Activated CD4-positive, alpha-beta T cell treated with anti-CD3 and anti-CD28 coated beads, Interleukin-2, Interleukin-6, amounts not matched to agents 100 ng/mL and 50 ng/mL, durations not matched to agents 16 hours and 8 hours (primary cell): ENCODE measurements around the gene NRL.

Source experiments
- DNase-seq: peaks from one replicate; pipeline ENCODE4 v3.0.0-alpha.2; 2020

The NRL gene

DNA sequence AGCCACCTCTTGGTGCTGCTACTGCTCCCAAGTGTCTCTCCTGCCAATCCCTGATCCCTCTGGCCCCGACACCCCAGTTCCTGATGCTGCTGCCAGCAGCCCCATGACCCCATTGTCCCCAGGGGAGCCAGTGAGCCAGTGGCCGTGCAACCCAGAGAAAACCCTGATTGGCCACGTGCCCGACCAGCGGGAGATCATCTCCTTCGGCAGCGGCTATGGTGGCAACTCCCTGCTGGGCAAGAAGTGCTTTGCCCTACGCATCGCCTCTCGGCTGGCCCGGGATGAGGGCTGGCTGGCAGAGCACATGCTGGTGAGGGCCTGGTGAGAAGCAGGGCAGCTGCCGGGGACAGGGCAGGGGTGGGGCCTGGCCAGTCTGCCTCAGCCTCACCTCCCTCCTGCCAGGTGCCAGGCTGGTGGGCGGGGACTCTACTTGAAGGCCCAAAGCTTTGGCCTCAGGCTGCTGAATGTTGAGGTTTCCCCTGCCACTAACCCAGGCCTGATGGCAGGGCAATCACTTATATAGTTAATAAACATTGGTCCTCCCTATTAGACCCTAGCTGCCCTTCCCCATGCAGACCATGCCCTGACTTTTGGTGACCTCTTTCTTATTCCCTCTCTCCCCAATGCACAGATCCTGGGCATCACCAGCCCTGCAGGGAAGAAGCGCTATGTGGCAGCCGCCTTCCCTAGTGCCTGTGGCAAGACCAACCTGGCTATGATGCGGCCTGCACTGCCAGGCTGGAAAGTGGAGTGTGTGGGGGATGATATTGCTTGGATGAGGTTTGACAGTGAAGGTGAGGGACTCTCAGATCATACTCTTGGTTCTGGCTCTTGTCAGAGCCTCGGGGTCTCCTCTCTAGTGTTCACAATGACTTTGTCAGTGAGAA lies 15.6 kb downstream of the NRL start:
- no peak for DNase-seq

DNA sequence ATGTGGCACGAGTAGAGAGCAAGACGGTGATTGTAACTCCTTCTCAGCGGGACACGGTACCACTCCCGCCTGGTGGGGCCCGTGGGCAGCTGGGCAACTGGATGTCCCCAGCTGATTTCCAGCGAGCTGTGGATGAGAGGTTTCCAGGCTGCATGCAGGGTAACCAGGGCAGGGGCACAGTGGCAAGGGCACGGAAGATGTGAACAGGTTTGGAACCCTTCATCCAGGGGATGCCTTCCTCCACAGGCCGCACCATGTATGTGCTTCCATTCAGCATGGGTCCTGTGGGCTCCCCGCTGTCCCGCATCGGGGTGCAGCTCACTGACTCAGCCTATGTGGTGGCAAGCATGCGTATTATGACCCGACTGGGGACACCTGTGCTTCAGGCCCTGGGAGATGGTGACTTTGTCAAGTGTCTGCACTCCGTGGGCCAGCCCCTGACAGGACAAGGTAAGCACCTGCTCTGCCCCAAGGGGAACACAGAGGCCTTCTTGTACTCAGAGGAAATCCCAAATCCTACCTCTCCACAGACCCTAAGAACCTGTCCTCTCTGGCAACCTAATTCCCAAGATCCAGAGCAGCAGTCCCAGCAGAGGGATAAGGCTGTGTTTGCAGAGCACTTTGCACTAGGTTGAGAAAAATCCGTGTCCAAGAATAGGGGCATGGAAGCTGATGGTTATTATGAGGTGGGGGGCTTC lies 16.4 kb downstream of the NRL start:
- no peak for DNase-seq

DNA sequence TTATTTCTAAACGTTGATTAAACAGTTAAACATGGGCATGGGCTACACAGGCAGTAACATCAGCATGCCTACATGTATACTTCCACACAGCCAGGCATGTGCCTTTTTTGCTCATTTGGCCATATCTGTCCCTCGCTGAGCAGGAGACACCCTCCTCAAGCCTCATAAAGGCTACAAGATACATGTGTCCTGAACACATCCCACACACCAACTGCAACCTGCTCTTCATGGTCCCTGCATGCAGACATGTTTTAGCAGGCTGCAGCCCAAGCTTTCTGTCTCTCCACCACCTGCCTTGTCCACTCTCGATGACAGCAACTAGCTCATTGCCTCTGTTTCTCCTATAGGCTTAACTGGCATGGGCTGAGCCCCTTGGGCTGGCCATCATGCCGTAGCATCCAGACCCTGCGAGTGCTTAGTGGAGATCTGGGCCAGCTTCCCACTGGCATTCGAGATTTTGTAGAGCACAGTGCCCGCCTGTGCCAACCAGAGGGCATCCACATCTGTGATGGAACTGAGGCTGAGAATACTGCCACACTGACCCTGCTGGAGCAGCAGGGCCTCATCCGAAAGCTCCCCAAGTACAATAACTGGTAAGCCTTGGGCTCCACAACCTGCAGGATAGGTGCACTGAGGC lies 18.1 kb downstream of the NRL start:
- DNase-seq, result no peak

DNA sequence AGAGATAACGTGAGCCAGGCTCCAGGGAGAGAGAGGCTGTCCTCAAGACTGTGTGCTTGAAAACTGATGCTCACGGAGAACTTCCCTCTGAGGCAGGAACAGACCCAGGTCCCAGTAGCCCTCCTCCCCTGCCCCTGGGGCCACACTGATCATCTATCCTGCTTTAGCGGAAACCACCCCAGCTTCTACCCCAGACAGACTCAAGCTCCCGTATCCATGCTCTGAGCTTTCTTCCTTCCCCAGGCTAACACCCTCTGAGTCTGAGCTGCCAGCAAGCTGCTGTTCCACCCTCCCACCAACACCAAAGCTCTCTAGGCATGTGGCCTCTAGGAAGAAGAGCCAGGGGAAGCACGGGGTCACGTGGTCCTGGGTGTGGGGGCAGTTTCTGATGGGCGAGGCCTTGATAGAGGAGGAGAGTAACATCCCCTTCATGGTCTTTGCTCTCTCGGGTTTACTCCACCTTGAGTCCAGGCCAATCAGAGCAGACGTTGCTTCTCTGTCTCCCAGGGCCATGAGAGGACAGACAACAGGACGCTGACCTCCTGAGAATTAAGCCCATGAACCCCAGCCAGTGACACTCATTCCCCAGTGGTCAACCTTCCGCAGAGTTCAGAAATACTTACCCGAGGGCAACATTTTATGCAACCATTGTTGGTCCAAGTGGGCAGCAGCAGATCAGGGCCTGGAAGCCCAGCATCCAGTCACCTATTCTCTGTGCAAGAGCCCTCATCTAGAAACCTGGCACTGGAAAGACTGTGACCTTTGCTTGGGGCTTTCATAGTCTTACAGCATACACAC lies 19.3 kb downstream of the NRL start:
- DNase-seq, result peak; percentile 78

DNA sequence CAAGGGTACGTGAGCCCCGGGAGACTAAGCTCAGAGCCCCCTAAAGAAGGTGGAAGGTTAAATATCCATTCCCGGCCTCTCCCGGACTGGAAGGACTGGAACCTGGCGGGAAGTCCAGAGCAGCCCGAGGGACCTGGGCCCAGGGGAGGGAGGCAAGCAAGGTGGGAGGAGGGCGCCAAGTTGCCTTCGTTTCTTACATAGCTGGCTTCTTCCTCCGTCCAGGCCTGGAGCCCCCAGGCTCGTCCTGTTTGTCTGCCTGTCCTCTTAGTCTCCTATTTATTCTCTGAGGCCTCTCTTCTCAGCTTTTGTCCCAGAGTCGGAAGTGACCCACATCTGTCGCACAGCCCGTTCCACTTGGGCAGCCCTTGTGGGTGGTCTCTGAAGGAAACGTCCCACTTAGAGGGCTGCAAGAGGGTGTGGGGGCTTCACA lies 19.9 kb downstream of the NRL start:
- DNase-seq, result no peak

DNA sequence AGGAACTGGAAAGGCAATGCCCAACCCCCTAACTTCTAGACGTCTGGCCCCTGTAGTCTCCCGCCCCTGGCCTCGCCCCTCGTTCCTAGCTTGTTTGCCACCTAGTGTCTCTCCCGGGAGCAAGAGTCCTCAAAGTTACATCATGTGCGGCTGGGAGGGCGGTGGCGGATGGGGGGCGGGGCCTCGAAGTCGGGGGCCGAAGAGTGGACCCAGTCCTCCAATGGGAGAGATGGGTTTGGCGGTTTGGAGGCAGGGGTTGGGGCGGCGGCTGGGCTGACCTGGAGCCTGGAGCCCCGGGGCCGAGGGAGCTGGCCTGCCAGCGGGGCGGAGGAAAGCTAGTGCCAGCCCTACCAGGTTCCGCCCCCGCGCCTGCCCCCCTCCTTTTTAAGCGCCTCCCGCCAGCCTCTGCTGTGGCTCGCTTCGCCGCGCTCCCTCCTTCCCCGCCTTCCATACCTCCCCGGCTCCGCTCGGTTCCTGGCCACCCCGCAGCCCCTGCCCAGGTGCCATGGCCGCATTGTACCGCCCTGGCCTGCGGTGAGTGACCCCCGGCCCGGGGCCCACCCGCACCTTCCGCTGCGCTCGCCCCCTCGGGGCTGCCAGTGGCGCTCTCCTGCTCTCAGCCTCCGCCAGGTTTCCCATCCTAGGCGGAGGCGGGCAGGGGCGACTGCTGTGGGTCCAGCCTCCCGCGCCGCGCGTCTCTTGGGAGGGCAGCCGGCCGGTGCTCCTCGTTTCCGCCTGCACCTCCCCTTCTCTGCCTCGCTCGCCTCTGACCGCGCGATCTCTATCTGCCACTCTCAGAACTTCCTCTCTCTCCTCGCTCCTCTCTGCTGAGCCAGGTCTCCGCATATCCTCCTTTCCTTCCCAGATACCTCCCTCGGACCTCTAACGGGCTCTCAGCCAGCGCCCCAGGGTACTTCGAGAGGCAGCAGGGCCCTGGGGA lies 20.6 kb downstream of the NRL start, which contains the start of gene PCK2:
Gene PCK2 (plus strand): TSS at position 411 of the 940 bp plus-strand sequence. CDS start 95 bp downstream, at position 506.
- peak; percentile 94 for DNase-seq

DNA sequence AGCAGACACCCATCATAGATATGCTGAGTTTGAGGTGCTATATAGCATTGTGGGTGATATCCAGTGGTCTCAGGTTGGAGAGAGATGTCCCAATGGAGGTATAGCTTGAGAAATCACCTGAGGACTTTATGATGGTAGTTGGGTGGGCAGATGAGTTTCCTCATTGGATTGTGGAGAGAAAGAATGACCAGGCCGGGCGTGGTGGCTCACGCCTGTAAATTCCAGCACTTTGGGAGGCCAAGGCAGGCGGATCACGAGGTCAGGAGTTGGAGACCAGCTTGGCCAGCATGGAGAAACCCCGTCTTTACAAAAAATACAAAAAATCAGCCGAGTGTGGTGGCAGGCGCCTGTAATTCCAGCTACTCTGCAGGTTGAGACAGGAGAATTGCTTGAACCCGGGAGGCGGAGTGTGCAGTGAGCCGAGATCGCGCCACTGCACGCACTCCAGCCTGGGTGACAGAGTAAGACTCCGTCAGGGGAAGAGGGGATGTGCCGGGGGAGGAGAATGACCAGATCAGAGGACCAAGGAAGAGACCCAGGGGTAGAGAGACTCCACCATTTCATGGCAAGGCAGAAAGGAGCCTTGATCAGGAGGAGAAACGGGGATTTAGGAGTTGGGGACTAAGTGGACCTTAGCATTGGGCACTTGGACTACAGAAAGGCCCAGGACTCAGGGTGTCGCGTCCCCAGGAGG lies 21.4 kb downstream of the NRL start:
- DNase-seq, result no peak

DNA sequence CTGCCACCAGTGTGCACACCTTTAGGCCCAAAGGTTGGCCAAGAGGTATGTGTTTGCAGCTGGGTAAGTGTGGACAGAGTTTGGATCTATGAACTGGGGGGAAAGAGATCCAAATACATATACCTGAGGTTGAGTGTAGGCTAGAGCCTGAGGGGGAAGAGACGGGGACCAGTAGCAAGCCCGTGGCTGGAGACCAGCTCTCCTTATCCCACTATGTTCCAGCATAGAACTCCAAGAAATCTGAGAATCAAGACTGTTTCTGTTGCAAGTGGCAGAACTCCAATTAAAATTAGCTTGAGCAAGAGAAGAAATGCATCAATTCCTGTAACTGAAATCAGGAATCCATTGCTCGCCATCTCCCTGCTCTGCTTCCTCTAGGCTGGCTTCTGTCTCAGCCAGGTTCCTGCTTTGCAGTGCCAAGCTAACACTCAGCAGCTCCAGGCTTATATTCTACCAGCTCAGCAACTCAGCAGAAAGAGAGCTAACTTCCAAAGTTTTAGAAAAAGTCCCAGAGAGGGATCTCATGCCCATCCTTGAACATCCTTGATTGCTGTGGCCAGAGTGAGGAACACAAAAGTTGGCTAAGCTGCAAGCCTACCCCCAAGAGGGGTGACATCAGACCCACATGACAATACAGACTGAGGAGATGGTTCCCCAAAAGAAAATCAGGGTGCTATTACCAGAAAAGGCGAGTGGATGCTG lies 22.1 kb downstream of the NRL start:
- no peak for DNase-seq

DNA sequence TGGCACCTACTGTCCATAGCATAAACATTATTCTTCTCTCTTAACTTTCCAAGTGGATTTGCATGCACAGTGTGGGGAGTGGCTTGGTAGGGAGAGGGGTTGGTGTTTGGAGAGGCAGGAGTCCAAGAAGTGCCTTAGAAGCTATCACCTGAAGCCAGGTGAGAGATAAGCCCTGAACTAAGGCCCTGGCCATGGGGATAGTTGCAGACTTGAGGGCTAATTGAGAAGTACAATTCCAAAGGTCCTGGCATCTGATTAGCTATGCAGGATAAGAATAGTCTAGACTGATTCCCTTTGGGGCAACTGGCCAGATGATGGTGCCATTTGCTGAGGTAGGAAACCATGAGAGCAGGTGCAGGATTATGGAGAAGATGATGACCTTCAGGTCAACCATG lies 22.6 kb downstream of the NRL start:
- no peak for DNase-seq

DNA sequence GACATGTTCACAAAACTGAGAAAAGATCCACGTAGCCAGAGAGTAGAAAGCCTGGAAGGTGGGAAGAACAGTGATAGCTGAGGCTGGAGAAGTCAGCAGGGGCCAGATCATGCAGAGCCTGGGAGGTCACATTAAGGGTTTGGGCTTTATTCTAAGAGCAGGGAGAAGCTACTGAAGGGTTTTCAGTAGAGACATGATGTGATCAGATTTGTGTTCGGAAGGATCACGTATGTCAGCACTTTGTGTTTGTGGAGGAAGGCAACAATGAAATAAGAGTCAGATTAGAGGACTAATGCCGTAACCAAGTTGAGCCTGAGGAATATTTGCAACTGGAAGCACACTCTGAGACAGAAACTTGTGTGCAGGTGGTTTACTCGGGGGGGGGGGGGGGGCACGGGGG lies 24.9 kb downstream of the NRL start:
- no peak for DNase-seq

DNA sequence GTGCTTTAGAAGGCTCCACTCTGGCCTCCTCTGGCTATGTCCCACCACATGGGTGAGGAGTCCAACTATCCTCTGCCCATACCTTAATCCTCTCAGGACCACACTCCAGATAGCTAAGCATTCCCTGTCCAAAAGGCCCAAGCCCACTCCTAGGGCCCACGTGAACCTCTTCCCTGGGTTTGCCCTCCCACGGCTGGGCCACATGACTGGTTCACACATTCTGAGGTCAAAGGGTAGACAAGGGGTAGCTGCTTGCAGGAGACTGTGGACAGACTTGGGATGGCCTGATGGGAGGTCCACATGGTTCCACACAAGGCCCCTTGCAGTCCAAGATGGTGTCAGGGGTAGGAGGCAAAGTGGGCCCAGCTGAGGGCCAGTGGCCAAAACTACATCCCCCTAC lies 26.7 kb downstream of the NRL start:
- DNase-seq, result no peak

DNA sequence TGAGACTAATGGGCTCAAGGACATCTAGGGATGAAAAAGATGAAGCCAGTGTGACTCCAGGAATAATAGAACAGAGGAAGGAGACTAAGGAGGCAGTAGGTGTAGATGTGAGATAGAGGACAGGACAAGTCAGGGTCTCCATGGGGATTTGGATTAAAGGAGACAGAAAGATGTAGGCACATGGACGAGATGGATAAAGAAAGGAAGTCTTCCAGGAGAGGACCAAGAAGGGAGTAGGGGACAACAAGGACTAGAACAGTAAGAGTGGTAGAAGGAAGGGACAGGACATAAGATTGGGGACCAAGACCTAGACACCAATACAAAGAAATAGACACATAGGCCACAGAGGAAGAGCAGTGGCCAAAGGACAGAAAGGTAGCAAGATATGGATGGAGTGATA lies 27.7 kb downstream of the NRL start:
- DNase-seq, result no peak

DNA sequence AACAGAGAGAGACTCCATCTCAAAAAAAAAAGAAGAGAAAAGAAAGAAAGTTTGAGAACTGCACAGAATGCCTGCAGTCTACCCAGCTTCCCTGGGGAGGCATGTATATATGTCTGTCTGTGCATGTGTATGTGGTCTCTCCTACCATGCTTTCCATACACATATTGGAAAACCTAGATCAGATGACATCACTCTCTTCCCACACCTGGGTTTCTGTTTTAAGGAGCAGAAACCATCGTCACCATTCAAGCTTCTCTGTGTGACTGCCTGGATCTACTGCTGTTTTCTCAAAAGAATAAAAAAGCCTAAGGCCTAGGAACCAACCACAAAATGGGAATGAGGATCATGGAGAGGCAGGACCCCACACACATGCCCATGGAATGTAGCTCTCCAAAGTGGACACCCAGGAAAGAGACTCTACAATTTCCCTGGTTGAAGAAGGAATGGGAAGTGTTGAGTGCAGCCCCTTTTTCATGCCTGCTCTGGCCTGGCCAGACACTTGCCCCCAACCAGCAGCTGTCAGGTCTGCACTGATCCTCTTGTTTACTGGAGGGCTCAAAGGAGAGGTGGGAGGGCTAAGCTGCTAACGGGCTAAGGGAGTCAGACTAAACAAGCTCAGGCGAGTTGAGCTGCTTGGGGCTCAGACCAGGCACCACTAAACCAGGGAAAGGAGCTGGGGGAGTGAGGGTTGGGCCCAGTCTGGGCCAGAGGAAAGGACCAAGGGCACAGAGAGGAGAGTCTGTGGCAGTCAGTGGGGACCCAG lies 28.4 kb downstream of the NRL start:
- no peak for DNase-seq

DNA sequence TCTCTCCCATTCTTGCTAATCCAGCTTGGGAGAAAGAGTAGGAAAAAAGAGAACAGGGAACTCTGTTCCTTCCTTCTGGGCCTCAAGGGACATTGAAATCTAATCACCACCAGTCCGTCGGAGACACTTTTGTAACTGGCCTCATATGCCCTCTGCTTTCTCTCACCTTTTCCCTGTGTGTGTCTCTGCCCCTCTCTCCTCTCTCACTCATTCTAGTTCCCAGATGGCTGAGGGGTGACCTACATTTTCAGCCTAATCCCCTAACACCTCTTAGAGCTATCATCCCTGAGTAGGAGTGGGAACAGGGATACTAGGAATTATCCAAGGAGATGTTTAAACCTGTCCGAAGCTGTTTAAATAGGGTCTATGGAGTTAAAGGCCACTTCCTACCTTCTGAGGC lies 29.5 kb downstream of the NRL start:
- DNase-seq, result no peak

DNA sequence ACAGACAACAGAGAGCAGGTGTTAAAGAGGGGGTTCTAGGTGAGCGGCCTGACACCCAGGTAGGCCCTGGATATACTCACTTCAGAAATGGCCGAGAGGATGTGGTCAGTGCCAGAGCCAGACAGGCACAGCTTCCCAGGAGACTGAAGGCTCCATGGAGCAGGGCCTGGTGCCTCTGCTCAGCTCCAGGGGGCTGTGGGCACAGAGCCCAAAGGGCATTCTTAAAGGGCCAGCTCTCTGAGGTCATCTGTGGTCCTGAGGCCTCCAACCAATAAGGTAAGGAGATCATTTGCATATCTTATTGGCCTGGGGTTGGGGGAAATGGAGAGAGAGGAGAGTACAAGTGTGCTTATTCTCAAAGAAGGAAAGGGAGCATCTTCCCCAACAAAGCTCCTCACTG lies 30.3 kb downstream of the NRL start:
- no peak for DNase-seq

DNA sequence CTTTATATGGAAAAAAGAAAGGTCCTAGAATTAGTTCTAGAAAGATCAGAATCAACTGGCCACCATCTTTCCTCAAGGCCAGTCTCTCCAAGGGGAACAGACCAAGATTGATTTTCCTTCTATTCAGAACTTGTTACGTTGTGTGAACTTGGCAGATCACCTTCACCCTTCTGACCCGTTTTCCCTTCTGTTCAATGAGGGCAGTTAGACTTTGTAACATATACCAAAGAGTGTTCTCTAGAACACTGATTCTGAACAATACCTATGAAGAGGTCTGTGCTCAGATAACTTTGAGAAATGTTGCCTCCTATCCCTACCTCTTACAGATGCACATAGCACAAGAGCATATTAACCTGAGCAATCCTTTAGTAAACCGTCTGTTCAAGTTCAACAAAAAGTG lies 31.3 kb downstream of the NRL start:
- DNase-seq, result no peak

DNA sequence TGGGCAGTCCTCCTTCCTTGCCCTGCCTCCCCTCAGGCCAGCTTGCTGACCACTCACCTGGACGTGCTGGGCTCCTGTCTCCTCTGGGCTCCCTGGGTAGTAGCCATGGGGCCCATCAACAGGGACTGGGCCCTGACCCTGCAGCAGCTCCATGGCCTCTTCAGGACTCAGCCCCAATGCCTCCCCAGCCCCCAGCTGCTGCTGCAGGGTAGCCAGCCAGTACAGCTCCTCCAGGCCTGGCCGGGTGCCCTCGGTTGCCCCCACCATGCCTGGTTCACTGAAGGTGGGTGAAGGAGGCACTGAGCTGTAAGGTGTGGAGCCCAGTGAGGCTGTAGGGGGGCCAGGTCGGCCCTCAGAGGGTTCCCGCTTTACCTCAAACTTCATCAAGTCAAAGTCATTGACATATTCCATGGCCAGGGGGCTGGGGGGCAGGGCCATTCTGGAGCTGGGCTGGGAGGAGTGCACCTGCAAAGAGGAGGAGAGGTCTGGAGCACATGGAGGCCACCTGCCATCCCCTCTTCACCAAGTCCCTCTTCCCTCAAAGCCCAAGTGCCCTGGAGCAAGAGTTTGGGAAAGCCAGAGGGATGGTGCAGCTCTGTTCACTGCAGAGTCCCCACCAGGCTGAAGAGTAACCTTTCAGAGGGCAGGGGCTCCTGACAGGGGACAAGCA lies 32.2 kb downstream of the NRL start:
- no peak for DNase-seq

DNA sequence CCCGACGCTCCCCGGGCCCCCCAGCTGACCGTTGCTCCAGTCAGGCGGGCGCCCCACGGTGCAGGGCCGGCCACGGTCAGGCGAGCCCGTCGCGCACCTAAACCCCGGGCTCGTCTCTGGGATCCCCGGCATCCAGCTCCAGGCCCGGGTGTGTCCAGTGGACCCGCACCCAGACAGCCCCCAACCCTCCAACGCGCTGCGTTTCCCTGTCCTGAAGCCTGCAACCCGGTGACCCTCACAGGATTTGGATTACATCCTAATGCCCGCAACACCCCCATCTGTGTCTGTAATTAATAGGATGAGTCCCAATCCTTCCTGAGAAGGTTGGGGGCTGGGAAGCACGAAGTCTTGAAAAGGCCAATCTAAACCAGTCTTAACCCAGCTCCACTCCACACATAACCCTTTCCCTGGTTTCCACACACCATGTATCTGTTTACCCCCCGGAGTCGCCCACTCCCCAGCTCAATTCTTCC lies 33.0 kb downstream of the NRL start:
- no peak for DNase-seq
